GM10248 (cell line): Measurements from ENCODE around the gene CACNG1.
"Not testable (repeated sequence)": the region's sequence is repeated elsewhere in the genome, so short reads cannot be mapped to it uniquely, and the experiment has no call there.

ENCODE experiments used
- CTCF ChIA-PET: fragments of 300-600 bp; sonication (Branson Sonifier 250); formaldehyde crosslinking; extraction: SDS; loops from one replicate; lab custom pipeline; 2021; ENCODE audit warnings: antibody characterized with exemption; lab: Yijun Ruan, JAX
- POLR2A ChIA-PET: fragments of 350-650 bp; sonication (Branson Sonifier 250); formaldehyde crosslinking; extraction: SDS; loops from one replicate; lab custom pipeline; 2020; ENCODE audit warnings: antibody characterized with exemption; lab: Yijun Ruan, JAX
- DNase-seq: peaks from one replicate; pipeline ENCODE4 v3.0.0; 2012; ENCODE audit errors: extremely low spot score
- CTCF ChIP-seq: IDR thresholded peaks from 2 replicates; pipeline ENCODE4 v1.5.1; 2012; ENCODE audit warnings: mild to moderate bottlenecking, low read depth; ENCODE audit errors: extremely low read depth, missing control alignments, control extremely low read depth

The CACNG1 gene

GRCh38 chr17:67098006-67098405 is 53.7 kb downstream of the CACNG1 start:
- DNase-seq, result no peak
- ChIA-PET POLR2A (no interaction called here), CTCF (no interaction called here)
- no peak for TF ChIP-seq CTCF

- DNase-seq, CTCF ChIA-PET, POLR2A ChIA-PET: not testable (repeated sequence)
Measured at GRCh38 chr17:67104641-67105040, 60.3 kb downstream of the CACNG1 start.

GRCh38 chr17:67105213-67105612 is 60.9 kb downstream of the CACNG1 start:
- TF ChIP-seq CTCF, result no peak
- no peak for DNase-seq
- ChIA-PET CTCF (interaction anchor here (0.9 kb wide), 1 partner anchor 49 kb away, joined by 3 read pairs; no protein-coding TSS in a partner anchor), POLR2A (no interaction called here)
